HG03442 (cell line): Measurements from ENCODE around the gene TXNDC8.
"Not testable (repeated sequence)": the region's sequence is repeated elsewhere in the genome, so short reads cannot be mapped to it uniquely, and the experiment has no call there.

Source experiments
- ATAC-seq: cut with Tn5 transposase; IDR thresholded peaks from one replicate; pipeline ENCODE4 v1.9.1; 2021; ENCODE audit warnings: mild to moderate bottlenecking, moderate library complexity; ENCODE audit not compliant: unreplicated experiment

The TXNDC8 gene

DNA sequence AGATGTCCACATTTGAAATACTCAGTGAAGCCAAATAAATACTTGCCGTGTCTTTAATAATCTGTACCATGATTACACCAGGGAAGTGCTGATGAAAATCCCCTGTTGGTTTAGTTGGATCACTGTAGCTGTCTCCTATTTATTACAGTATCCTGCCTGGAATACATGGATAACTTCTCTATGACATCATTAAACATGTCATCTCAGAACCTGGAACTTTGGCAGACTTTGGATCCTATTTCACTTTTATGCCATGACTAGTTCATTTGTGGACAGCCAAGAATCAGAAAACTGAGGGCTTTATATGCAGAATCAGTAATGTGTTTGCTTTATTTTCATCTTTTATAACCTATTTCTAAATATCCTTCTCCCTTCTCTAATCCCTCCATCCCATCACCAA lies at the start of gene TXNDC8:
TXNDC8 (minus strand) TSS at position 137 of the 400 bp plus-strand sequence.
- no peak for ATAC-seq

DNA sequence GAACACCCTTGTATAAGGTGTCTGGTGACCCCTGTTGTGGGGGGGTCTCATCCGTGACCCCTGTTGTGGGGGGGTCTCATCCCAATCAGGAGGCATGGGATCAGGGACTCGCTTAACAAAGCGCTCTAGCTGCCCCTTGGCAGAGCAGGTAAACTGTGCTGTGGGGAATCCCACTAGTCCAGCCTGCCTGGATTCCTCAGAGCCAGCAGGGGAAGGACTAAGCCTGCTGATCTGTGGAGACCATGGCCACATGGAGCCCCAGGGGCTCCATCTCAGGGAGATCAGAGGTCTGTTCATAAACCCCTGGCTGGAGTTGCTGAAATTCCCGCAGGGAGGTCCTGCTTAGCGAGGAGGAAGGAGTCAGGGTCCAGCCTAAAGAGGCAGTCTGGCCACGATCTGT lies 45.8 kb upstream of the TXNDC8 start:
- ATAC-seq = no peak

DNA sequence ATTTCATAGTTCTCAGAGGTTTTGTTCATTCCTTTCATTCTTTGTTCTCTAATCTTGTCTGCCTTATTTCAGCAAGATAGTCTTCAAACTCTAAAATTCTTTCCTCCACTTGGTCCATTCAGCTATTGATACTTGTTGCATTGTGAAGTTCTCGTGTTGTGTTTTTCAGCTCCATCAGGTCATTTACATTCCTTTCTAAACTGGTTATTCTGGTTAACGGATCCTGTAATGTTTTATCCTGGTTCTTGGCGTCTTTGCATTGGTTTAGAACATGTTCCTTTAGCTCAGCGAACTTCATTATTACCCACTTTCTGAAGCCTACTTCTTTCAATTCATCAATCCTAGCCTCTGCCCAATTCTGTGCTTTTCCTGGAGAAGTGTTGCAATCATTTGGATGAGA lies 45.1 kb upstream of the TXNDC8 start:
- ATAC-seq = no peak

DNA sequence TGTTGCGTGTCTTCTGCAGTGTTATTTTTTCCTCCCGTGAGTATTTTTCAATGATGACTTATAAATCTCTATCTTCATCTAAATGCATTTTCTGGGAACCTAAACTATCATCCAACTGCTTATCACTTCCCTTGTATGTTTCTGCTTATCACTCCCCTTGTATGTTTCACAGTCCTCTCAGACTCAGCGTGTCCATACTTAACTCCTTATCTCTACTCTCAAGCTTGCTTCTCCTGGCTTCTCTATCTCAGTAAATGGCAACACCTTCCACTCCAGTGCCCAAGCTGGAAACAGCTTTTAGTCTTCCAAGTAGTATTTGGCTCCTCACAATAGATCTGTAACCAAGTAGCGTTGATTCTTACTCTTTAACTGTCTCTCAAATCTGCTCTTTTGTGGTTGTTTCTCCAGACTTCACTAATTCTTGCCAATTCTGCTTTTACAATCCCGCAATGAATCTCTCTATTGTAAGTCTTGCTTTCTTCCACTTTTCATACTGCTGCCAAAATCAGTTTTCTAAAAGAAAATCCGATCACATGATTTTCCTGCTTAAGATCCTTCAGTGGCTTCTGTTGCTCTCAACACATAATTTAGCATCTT lies 33.8 kb upstream of the TXNDC8 start:
- ATAC-seq = no peak

DNA sequence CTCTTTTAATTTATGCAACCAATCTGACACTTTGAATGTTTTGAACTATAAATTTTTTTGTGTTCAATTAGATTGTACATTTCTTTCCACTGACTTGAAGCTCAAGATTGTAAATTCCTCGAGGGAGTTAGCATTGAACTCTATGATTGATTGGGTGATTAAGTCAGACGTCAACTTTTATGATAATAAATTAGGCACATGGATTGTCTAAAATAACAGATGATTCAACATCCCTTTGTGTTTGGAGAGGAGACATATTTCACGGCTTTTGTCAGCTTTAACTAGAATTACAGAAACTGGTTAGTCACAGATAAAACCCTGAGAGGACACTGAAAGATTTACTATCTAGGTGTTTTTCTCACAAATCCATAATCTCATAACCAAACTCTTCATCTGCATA lies 32.7 kb upstream of the TXNDC8 start:
- ATAC-seq = no peak

DNA sequence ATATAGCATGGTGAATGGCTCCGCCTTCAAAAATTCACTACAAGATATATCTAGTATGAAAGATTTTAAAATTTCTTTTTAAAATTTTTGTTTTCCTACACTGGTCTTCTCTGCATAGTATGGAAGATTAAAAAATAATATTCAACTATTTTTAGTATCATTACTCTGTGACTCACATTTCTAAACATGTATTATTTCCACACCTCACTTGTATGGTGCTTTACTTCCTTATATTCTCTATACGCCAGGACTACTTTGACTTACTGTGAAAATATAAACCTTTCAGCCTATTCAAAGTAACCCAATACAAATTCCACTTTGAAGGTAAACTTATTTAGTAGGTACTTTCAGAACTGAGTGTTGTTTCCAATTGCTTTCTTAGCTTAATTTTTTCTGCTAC lies 26.8 kb upstream of the TXNDC8 start:
- ATAC-seq = no peak

DNA sequence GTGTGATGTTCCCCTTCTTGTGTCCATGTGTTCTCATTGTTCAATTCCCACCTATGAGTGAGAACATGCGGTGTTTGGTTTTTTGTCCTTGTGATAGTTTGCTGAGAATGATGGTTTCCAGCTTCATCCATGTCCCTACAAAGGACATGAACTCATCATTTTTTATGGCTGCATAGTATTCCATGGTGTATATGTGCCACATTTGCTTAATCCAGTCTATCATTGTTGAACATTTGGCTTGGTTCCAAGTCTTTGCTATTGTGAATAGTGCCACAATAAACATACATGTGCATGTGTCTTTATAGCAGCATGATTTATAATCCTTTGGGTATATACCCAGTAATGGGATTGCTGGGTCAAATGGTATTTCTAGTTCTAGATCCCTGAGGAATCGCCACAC lies 21.3 kb upstream of the TXNDC8 start:
- not testable (repeated sequence) for ATAC-seq

DNA sequence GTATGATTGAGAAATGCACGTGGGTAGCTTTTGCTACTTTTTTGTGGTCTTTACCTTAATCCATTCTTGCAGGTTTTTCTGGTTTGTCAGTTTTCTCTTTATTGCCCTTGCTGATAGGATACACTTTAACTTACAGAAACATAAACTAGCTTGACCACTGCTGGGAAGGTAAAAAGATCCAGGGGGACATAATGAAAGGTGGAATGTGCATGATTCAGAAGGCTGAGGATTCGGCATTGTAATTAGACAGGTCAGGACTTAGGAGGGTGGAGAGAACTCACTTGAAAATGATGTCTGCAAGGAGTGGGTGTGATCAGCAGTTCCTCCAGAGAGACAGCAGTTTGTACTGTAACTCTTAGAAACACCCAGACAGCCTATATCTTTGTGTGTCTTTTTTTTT lies 19.8 kb upstream of the TXNDC8 start:
- no peak for ATAC-seq

DNA sequence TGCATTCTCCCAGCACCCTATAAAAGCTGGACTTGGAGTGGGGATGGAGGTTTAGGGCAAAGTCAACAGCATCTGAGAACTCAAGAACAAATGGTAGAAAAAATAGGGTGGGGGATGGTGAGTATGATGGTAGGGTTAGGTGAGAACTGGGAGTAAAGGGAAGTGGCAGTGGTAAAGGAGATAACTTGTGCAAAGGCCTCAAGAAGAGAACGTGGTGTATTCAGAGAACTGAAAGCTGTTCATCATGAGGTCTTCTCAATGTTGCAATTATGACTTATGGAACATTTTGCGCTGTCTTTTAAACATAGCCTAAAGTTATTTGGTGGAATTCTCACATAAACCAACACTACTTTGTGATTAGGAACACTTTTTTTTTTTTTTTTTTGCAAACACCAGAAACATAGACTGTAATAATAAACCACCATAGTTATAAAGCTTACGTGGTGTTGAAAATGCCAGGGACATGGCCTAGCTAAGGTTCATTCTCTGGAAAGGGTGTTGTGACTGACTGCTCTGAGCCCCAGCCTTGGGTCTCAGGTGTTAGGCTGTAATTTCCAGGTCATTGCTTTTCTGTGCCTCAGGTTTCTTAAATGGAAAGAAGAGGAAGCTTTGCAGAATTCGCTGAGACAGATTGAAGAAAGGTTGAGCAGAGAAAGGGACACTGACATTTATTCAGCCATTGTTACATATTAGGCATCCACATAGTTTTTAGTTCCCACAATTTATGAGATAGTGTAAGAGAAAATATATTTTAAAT lies 19.2 kb upstream of the TXNDC8 start:
- no peak for ATAC-seq

DNA sequence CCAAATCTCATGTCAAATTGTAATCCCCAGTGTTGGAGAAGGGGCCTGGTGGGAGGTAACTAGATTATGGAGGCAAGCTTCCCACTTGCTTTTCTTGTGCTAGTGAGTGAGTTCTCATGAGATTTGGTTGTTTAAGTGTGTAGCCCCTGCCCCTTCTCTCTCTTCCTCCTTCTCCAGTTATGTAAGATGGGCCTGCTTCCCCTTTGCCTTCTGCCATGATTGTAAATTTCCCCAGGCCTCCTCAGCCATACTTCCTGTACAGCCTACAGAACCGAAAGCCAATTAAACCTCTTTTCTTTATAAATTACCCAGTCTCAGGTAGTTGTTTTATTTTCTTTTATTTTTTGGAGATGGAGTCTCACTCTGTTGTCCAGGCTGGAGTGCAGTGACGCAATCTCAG lies 18.2 kb upstream of the TXNDC8 start:
- ATAC-seq = no peak

DNA sequence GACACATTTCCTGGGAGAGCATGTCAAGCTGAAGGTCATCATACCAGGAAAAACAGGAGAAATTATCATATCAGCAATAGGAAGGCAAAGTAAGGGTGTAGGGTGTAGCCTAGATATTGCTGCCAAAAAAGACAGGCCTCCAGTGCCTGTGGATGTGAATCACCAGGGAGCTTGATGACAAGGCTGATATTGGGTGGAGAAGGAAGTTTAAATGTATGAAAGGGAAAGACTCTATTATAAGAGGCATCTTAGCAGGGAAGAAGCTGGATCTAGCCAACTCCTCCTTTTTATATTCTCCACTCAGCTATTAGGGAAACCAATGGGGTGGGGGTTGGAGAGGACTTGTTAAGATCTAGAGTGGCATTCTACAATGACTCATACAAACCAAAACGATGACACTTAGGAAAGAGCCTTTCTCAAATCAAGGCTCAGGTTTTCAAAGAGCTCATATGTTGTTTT lies 13.4 kb upstream of the TXNDC8 start:
- no peak for ATAC-seq

DNA sequence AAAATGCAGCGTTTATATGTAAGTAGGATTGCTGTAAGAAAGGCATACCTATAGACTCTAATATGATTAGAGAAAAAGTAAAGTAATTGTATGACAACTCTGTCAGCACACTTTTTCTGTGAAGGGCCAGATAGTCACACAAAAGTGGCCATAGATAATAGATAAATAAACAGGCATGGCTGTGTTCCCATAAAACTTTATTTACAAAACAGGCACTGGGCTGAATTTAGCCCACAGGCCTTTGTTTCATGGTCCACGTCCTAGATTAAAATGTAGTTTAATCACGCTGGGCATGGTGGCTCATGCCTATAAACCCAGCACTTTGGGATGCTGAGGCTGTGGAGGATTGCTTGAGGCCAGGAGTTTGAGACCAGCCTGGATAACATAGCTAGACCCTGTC lies 8.7 kb upstream of the TXNDC8 start:
- no peak for ATAC-seq

DNA sequence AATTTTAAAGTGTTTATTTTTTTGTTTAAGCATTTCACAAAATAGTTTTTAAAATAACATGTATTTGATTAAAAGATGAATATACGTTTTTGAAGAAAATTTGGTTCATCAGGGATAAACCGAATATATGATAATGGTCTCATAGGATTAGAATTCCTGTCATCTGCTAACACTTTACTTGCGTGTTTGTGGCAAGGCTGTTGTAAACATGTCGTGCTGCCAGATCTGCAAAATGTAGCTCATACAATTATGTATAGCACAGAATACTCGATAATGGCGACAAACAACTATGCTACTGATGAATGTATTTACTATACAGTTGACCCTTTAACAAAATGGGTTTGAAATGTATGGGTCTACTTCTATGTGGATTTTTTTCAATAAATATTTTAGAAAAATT lies 7.2 kb upstream of the TXNDC8 start:
- no peak for ATAC-seq

DNA sequence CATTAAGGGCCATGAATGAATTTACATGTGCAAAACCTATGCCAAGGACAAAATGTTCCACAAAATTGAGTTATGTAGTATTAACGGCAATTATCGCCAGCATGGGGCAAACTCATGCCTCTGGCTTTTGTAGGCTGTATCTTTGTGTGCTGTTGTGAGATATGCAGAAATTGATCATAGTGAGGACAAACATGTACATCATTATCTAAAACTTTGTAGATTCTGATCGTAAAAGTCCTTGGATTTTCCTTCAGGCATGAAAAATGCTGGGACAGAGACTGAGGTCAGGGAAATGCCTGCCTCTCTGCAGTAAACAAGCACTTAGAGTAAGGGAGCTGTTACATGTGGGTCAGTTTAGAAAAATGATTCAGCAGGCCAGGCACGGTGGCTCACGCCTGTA lies 5.9 kb upstream of the TXNDC8 start:
- no peak for ATAC-seq

DNA sequence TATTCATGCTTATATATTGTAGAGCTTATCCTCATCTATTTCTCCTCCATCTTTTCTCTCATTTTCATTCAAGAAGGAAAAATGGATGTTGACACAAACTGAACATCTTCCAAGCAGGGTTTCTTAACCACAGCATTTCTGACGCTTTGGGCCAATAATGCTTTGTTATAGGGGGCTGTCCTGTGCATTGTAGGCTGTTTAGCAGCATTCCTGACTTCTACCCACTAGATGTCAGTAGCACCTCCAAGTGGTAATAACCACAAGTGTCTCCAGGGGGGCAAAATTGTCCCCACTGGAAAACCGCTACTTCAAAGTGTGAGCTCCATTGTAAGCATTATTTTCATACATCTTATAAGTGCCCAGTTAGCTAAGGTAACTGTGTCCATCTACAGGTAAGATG lies 2.6 kb upstream of the TXNDC8 start:
- ATAC-seq = no peak

DNA sequence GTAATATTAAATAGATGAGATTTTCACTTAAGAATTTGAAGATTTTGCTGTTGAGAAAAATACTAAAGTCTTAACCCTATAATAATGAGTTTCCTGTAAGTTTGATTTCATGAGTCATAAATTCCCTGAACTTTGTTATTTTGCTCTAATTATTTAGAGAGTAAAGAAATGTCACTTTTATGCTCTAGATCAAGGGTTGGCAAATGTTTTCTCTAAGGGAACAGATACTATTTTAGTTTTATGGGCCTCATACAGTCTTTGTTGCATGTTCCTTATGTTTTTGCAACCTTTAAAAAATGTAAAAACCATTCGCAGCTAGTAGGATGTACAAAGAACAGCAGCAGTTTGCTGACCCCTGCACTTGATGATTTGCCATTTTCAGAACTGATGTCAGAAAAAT lies 480 bp upstream of the TXNDC8 start:
- no peak for ATAC-seq

DNA sequence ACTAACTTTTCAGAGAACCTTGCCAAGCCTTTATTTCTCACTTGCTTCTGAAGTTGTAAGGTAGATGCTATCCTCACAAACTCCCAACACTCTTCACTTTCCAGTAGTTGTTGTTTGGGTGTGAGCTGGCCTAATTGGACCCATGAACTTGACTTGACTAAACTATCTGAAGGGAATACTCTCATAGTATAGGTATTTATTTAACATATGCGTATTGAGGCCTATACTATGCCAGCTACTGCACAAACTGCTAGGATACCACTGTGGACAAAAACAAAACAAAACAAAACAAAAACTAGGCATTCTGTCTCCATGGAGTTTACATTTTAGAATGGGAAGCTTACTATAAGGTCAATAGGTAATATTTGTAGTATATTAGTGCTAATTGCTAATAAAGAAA lies 1.3 kb downstream of the TXNDC8 start:
- no peak for ATAC-seq

DNA sequence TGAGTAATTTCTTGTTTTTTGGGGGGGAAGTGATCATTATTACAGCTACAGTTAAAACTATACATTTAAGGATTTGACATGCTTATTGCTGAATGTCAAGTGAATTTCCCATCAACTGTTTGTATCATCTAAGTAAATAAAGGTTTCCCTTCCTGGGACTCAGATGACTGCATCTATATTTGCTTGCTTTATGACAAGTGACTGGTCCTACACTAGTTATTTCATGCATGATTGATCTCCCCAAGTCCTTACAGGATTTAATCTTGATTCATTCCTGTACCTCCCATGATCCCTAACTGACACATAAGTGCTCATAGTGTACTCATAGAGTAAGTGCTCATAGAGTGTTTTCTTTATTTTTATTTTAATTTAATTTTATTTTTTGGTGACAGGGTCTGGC lies 2.8 kb downstream of the TXNDC8 start:
- ATAC-seq = no peak

DNA sequence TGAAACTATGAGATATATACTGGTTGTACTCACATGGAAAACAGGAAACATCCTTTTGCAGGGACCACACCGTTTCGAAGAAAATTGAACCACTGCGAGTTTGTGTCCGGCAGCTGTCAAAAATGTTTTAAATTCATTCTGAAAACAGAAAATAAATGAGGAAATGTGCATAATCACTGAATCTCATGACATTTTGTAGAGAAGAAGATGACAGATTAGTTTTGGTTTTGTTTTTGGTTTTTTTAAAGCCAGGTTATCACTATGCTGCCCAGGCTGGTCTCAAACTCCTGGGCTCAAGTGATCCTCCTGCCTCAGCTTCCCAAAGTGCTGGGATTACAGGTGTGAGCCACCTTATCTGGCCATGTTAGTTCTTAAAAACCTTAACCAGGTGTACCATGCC lies 3.5 kb downstream of the TXNDC8 start:
- ATAC-seq = no peak

DNA sequence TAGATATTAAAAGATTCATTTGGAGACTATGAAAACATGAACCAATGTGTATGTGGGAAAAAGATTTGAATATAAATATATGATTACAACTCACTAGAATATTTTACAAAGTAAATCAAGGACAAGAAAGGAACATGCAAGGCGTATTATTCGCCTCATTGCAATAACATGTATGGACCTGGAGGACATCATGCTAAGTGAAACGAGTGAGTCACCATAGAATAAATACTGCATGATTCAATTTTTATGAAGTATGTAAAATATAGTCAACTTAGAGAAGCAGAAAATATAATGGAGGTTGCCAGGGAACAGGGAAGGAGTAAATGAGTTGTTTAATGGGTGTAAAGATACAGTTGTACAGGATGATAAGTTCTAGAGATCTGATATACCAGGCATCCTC lies 4.9 kb downstream of the TXNDC8 start:
- no peak for ATAC-seq

DNA sequence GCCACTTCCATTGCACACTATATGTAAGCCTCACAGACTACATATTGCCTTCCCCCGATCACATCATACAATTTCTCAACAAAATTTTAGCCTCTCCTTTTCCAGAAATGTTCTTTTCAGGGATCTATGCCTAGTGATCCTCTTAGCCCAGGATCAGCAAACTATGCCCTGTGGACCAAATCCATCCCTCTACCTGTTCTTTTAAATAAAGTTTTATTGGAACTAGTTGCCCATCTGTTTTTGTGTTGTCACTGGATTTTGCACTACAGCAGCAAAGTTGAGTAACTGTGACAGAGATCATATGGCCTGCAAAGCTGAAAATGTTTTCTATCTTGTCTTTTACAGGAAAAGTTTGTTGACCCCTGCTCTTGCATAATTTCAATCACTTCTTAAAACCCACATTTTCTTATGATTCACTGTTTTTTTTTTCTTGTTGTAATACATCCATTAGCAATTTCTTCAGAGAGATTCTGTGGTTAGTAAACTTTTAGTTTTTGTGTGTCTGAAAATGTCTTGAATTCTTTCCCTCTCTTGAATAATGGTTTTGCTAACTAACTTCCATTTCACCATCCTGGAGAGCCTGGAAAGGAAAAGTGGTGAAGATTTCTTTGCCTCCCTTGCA lies 7.1 kb downstream of the TXNDC8 start:
- ATAC-seq = no peak

DNA sequence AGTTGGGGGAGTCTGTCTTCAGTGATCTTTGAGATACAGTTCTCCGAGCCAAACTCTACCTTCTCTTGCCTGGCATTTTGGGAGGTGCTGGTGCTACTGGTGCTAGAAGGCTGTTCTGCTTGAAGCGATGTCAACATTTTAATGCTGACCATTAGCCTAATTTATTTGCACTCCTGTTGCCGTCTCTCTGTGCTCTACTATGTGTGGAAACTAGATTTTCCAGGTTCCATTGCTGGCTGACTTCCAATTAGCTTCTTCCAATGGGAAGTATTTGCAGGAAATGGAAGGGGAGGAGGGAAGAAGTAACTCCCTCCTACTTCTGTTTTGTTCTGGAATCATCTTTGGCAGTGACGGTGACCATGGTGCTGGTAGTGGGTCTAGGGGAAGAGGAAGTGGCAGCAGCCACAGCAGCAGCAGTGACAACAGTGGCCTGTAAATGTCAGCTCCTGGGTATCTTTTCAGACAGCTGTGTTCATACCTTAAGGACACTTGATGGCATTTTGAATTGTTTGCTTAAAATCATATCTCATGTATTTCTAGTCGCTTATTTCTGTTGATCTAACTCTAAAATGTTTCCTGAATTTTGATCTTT lies 7.9 kb downstream of the TXNDC8 start:
- ATAC-seq = no peak
